Body of pancreas (tissue), 2 donors: ENCODE results near the gene UBAP1. TPM values are rescaled to one million over a fixed set of nuclear protein-coding genes. Genes with fewer than 3 reads are reported as not detected.

Experiments used
- small RNA-seq: library from RNA; depleted of rRNA; stranded (forward); fragments of <200 nt; gene quantifications from one replicate; pipeline ENCODE3, GENCODE V24; 2016
- total RNA-seq, 2 donors: library from RNA; depleted of rRNA; stranded (reverse); fragments of >200 nt; gene quantifications; one replicate each; pipeline ENCODE4 v1.1.0, GENCODE V29; 2016

UBAP1 gene
- total RNA-seq, 2 donors from 2014 or later, result 18.9 to 19.1 TPM

Small RNAs within 50 kb of the gene (small RNA-seq; reads per million reads assigned to genes)
- gene AL353662.3 (not detected), gene RNA5SP282 (not detected), gene RNU2-50P (not detected)

Other genes with a start within 250 kb of the UBAP1 start
- gene UBAP2, start 130.2 kb upstream of the UBAP1 start, total RNA-seq, result 10 to 100 TPM; 14.2 to 15.3 TPM
- gene DCAF12, start 52.3 kb upstream of the UBAP1 start, total RNA-seq, result 10 to 100 TPM; 14.3 to 19.1 TPM
- gene KIF24, start 150.2 kb downstream of the UBAP1 start, total RNA-seq, result under 1 TPM; 0.26 to 0.33 TPM
- gene NUDT2, start 150.5 kb downstream of the UBAP1 start, total RNA-seq, result 10 to 100 TPM in 1 of 2 donors, 1 to 10 TPM in 1; 9.2 to 14.0 TPM
- 10 to 100 TPM; 11.2 to 11.9 TPM for gene MYORG, start 197.9 kb downstream of the UBAP1 start, total RNA-seq